ENCODE data around the gene MRPL27.
"Not testable (repeated sequence)": the region's sequence is repeated elsewhere in the genome, so short reads cannot be mapped to it uniquely, and the experiment has no call there.

MRPL27 gene

DNA sequence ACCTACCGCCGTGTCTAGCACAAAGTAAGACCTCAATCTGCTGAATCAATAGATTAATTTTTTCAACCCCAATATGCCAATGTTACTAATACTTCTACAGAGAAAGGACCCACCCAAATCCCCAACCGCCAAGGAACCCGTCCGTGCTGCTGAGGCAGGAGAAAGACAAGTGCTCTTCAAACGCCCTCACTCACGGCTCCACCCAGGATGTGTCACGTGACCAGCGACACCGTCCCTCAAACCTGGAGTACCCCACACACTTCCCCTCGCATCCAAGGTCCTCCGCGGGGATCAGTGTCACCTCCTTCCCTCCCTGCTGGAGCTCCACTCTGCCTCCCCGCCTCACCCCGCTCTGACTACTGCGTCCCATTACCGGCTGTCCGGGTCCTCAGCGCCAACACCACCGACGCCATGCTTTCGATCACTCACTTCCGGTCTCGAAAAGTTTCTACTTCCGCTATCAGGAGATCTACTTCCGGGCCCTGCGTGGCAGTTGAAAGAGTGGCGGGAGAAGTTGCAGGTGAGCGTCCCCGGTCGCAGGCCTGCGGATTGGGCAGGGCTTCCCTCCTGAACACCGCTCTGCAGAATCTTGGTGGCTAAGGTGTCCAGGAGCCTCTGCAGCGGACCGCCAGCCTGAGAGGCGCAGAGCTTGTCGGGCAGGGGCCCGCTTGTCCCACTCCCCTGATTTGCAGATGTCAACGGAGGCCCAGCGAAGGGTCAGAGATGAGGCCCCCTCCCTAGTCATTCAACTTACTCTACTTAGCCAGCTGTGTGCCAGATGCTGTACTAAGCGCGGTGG is at the start of gene MRPL27, which contains the start of gene EME1:
MRPL27 (minus strand) TSS at position 427 of the 799 bp plus-strand sequence; CDS start at position 413, 14 bp downstream.
EME1 (plus strand) TSS at position 472 of the 799 bp plus-strand sequence. CDS start 1,980 bp downstream, outside the sequence.
- DNase-seq, result peak; percentile 95

DNA sequence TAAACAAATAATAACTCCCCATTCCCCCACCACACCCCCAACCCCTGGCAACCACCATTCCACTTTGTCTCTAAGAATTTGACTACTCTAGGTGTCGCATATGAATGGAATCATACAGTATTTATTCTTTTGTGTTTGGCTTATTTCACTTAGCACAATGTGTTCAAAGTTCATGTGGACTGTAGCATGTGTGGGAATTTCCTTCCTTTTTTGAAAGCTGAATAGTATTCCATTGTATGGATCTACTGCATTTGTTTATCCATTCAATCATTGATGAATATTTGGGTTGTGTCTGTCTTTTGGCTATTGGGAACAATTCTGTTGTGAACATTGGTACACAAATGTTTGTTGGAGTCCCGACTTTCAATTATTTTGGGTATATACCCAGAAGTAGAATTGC is 49.8 kb upstream of the MRPL27 start:
- no peak for DNase-seq

DNA sequence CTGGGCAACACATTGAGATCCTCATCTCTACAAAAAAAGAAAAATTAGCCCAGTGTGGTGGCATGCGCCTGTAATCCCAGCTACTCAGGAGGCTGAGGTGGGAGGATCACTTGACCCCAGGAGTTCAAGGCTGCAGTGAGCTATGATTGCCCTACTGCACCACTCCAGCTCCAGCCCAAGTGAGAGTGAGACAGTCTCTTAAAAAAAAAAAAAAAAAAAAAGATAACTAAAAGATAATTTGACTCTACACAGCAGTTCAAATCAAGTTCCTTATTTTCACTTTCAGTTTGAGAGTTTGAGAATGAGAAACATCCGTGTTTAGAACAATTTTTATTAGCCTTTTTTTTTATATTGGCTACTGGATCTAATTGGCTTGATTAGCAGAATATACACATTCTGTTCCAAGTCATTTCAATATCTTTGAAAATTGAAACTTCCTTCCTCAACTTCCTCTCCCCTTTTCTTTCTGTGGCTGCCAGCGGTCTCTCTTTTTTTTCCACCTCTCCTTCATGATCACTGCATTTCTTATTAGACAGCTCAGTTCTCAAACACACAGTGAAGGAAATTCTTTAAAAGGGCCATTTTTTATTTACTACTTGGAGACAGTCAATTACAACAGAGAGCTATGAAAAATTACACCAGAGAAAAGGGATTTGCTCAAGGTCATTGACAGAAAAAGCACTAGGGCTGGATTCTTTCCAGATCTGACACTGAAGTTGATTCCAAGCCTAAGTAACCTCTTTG is 48.5 kb upstream of the MRPL27 start:
- peak; percentile 33 for DNase-seq

DNA sequence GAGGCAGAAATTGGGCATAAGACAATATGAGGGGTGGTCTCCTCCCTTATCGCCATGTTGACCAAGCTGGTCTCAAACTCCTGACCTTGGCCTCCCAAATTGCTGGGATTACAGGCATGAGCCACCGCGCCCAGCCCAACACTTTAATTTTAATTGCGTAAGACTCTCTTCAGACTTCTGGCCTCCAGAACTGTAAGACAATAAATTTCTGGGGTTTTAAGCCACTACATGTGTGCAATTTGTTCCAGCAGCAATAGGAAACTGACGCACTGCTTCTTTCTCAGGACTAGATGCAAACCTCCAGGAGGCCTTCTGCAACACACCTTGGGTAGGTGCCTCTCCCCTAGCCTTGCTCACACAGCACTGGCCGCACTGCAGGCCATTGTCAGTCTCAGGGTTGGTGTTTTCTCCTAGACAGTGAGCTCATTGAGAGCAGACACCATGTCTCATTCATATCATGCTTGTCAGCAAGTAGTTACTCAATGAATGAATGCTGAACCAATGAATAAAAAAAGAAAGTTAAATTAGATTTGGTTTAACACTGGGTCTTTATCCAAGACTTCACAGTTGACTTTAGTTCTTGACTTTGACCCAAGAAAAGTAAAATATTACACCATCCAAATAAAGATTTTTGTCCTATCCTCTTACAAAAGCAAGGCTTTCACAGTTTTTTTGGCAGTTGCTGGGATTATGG is 47.6 kb upstream of the MRPL27 start:
- no peak for DNase-seq

DNA sequence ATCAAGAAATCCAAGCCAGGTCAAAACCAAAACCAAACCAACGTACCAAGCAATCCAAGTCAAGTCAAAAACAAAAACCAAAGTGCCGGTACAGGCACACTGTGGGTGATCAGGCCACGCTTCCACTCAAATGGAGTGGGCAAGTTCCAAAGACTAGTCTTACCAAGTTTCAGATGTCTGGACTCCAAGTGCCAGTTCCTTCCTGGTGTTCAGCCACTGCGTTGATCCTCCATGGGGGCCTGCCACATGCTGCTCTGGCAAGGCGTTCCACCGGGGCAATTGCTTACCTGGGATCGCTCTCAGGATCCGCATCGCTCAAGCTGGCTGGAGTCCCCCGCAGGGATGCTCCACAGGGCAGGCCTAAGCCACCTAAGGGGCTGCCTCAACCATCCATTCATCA is 46.6 kb upstream of the MRPL27 start:
- not testable (repeated sequence) for DNase-seq

DNA sequence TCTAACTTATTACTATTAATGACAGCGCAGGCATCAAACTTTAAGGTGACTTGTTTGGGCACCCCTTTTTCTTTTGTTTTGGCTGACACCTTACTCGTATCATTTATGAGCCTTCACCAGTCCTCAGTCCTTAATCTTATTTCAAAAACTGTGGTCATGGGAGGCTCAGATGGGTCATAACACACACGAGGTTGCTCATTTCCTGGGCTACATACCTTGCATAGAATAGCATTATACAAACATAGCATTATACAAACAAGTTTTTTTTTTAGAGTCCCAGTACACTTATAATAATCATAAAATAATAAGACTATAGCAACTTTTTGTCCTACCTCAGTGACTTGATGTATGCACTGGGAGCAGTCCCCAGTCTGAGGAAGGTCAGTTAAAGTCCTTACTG is 41.8 kb upstream of the MRPL27 start:
- DNase-seq, result no peak

DNA sequence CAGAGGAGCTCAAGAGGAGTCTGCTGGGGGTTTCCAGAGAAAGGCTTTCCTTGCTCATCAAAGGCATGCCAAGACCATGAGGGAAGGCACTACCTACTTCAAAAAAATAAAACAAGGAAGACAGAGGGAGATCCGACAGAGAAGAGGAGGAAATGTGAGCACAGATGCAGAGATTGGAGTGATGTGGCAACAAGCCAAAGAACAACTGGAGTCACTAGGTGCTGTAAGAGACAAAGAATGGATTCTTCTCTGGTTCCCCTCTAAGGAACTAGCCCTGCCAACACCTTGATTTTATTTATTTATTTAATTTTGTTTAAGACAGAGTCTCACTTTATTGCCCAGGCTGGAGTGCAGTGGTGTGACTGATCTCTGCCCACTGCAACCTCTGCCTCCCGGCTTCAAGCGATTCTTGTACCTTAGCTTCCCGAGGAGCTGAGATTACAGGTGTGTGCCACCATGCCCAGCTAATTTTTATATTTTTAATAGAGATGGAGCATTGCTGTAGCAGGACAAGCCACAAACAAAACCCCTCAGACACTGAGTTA is 39.3 kb upstream of the MRPL27 start:
- DNase-seq, result no peak

DNA sequence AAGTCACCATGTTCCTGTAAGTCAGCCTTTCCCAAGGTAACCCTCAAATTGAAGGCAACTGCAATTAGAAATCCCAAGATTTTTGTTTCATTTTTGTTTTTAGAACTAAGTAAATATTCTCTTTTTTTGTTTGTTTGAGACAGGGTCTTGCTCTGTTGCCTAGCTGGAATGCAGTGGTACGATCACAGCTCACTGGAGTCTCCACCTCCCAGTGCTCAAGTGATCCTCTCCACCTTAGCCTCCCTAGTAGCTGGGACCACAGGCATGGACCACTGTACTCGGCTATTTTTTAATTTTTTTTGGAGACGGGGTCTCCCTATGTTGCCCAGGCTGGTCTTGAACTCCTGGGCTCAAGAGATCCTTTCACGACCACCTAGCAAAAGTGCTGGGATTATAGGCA is 34.9 kb upstream of the MRPL27 start:
- no peak for DNase-seq

DNA sequence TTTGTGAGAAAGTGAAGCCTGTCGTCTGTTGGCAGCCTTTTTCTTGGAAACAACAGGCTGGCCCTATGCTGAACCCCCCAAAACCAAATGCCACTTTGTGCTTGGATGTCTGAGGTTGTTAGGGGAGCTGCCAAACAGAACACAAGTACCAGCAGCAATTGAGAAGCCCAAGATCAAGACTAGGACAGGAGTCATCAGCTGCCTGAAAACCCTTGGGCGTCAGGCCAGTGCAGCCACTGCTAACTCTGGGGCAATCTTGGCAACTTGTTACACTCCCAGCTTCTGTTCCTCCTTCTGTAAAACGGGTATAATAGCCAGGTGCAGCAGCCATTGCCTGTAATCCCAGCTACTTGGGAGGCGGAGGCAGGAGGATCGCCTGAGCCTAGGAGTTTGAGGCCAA is 33.6 kb upstream of the MRPL27 start:
- DNase-seq, result no peak

DNA sequence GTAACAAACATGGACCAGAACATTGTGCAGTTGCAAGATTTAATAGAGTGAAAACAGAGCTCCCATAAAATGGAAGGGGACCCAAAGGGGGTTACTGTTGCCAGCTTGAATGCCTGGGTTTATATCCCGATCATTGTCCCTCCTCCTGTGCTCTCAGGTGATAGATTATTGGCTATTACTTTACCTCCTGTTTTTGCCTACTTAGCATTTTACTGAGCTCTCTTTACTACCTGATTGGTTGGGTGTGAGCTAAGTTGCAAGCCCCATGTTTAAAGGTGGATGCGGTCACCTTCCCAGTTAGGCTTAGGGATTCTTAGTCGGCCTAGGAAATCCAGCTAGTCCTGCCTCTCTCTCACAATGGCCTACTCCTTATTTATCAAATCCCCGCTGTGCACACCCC is 32.4 kb upstream of the MRPL27 start:
- not testable (repeated sequence) for DNase-seq

DNA sequence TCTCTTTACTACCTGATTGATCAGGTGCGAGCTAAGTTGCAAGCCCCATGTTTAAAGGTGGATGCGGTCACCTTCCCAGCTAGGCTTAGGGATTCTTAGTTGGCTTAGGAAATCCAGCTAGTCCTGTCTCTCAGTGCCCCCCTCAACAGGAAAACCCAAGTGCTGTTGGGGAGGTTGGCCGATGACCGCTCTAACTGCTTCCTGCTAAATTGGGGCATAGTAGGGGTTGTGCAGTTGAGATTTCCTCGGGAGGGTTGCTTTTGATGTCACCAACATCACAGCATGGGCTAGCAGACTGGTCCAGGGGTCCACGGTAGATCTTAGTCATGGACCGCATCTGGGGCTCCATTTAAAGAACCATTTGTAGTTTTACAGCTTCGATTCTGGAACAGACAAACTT is 26.6 kb upstream of the MRPL27 start:
- DNase-seq, result not testable (repeated sequence)

DNA sequence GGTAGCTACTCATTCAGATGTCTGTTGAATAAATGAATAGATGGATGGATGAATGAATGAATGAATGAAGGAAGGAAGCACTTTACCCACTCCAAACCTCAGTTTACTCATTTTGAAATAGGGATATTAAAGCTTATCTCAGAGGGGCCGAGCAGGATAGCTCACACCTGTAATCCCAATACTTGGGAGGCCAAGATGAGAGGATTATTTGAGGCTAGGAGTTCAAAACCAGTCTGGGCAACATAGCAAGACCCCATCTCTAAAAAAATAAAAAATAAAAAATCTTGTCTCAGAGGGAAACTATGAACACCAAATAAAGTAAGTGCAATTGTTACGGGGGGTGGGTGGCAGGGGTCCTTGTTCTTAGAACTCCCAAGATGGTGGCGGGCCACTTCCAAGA is 25.7 kb upstream of the MRPL27 start:
- DNase-seq, result not testable (repeated sequence)

DNA sequence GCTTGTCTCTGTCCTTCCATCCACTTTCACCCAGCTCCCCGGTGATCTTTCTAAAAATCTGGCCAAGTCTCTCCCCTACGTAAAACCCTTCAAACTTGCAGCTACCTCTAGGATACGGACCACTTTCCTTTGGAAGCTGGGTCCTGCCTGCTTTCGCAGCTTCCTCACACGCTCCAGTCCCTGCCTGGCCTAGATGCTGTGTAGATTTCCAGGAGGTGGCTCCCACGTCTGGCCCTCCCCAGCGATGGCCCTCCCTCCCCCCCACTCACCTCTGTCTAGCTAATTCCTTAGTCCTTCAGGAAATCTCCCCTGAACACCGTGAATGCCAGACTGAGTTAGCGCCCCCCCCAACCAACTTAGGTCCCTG is 24.9 kb upstream of the MRPL27 start:
- DNase-seq, result no peak

DNA sequence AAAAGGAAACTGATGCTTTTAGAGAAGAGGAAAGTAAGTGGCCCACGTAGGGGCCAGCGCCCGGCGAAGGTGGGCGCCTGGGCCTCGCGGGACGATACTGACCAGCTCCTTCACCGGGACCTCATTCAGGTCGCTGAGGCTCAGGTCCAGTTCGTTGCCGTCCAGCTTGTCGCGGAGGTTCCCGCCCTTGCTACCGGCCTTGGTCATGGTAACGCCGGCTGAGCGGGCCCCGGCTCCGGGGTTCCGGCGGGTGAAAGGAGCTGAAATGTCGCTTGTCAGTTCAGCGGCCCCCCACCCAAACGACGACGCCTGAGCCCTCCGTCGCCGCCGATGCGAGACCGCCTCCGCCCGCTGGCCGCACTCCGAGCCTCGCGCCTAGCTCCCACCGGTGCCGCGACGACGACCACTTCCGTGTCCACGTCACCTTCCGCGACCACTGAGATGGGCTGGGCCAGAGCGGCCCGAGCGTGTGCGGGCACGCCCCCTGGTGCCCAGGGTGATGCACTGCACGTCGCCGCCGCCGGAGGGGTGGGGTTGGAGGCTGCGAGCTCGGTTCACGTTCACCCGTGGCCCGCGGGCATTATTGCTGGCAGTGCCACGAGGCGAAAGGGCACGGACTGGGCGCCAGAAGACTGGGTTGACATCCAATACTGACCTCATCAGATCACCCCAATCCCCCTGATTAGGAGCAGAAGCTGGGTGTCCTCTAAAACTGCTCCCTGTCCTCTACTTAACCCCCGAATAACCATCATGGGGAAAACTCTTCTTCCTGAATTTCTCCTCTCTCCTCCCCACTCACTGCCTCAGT is 24.3 kb upstream of the MRPL27 start, which contains the start of gene LRRC59:
LRRC59 (minus strand) TSS at position 413 of the 808 bp plus-strand sequence; CDS start at position 207, 206 bp downstream.
- peak; percentile 58 for DNase-seq

DNA sequence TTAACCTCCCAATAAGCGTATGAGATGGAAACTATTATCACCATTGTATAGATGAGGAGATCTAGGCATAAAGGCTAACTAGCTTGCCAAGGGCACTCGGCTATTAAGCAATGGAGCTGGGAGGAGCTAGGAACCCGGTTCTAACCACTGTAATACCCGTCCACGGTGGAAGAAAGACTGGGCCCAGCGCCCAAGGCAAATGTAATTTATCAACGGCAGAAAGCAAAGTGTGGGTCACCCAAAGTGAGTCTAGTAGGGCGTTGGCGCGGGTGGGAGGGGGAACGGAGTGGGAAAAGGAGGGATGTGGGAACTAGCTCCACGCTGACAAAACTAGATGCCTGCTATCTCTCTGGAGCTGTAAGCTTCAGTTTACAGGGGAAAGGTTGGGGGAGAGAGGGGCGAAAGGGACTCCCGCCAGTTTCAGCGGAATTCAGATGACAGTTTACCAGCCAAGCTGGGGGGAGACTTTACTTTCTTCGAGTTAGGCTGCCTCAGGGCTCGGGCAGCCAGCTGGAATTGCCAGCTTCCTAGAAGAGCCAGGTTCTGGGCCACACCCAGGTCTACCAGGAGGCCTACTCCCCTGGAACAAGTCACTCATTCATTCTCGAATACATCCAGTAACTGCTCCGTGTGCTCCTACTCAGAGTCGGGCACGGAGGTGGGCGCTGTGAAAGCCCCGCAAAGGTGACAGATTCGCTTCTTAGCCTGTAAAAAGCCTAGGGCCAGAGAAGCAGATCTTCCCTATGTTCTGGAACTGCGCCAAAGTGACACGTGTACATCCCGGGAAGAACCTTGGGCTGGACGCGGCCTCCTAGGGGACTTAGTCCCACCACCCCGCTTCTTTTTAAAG is 23.5 kb upstream of the MRPL27 start:
- no peak for DNase-seq

DNA sequence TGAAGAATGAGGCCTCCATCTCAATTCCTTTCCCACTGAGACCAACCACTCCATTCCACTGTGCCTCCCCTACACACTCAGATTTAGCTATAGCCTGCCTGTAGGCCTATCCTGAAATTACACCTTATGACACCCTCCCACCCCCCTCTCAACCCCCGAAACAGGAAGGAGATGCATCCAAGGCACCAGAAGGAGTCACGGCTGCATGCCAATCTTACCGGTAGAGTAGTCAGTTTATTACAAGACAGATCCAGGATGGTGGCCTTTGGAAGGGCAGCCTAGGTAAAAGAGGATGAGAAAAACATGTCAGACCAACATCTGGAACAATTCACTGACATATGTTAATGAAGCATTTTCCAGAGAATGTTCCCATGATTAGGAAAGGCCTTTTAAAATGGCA is 21.7 kb upstream of the MRPL27 start:
- no peak for DNase-seq

DNA sequence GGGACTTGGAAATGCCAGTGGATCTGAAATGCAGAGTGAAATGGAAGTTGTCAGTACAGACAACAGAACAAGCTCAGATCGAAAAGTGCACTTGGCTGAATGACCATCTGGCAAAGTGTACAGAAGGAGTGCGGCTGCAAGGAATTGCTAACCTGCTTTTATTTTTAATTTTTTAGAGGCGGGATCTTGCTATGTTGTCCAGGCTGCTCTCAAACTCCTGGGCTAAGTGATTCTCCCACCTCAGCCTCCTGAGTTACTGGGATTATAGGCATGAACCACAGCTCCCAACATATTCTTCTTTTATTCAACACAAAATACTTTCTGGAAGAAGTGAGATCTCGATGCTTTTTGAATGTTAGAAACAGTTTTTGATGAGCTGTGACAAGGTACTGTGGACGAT is 20.7 kb upstream of the MRPL27 start:
- DNase-seq, result no peak

DNA sequence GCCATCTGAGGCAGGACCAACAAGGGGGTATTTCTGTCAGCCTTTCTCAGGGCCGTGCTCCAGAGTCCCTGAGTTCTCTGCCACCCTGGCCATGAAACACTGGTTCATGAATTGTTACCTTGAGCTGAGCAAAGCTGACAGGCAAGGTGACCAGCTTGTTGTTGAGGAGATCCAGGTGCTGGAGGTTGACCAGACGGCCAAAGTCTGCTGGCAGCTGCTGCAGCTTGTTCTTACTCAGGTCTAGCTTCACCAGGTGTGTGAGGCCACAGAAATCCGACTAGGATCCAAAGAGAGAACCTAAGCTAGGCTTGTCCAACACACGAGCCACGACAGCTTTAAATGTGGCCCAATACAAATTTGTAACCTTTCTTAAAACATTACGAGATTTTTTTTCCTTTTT is 19.6 kb upstream of the MRPL27 start:
- no peak for DNase-seq

DNA sequence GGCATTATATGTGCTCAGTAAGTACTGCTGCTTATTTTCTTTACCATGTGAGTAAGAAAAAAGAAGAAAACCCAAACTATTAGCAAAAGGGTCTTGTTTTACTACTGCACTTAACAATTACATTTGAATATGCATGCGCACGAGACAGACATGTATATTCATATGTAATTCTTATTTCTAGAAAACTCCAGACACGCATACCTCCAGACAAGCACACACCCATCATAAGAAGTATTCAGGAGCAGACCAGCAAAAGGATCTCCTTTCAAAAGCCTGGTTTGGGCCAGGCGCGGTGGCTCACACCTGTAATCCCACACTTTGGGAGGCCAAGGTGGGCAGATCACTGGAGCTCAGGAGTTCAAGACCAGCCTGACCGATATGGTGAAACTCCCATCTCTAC is 16.6 kb upstream of the MRPL27 start:
- no peak for DNase-seq

DNA sequence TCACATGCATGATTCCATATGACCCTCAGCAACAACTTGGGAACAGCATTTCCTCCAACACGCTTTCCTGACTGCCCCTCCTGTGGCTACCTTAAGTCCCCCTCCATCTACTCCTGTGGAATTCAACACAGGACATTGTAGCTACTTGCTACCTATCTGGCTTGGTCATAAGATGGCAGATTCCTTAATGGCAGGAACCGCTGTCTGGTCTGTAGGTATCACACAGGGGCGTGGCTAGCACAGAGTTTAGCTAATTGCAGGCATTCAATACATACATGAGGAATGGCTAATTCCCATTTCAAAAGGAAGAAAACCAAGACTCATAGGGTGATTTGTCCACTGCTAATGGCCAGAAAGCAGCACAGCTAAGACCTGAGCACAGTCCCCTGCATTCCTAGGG is 15.7 kb upstream of the MRPL27 start:
- no peak for DNase-seq

DNA sequence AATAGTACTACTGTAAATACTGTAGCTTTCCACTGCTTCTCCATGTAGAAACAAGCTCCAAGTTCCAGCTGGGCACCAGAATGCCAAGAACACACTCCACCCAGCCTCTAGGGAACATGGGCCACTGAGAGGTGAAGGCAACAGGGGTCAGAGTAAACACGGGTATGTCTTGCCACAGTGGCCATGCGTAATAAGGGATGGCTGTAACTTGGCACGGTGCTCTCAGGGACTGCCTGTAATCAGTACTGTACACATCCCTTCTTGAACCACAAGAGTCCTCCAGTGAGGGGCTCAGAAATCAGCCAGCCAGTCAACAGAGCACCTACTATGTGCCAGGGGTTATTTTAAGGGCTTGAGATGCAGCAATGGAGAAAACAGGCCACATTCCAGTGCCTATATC is 13.5 kb upstream of the MRPL27 start:
- DNase-seq, result no peak

Data from KG1 (cell line).